ENCODE measurements around the gene CTNND2. TPM values are rescaled to one million over a fixed set of nuclear protein-coding genes. Genes with fewer than 3 reads are reported as not detected.

CTNND2 gene
- polyA plus RNA-seq, 1 of the 3 experiments (the other 2 are of a cell fraction): not detected

DNA sequence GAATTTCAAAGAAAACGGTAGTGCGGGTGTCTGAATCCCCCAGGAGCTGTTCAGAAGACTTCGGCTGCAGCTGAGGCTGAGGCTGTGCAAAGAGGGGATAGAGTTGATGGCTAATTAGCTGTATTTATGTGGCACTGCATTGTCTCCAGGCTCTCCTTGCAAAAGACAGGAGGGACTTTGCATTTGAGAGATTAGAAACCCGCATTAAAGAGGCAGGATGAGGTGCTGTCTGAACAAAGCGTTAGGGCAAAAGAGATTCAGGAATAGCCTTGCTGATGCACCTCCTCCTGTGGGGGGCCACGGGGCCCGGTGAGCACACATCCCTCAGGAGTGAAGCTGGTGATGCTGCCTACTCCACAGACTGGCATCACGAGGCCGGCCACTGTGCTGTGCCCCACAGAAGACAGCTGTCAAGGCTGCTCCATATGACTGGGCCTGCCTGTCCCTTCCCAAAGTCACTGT lies 799.6 kb downstream of the CTNND2 start:
- no peak for DNase-seq
- WGBS (ENCODE audit: low lambda C conversion rate): 47% methylated on average over 5 of the region's 9 CpGs

DNA sequence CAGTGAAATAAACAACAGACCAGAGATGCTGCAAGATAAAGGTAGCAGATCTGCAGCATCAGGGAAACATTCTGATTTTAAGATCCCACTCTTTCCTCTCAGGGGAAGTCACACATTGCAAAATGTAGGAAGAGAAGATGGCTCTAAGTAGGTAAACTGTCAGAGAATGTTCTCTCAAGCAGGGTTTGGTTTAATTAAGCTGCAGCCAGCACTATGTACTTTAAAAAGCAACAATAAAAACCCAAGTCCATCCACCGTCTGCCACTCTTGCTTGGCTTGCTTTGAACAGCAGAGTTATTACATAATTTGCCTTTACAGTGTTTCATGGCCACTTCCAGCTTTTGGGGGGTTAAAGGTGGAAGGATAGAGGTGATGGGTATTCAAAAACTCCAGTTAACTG lies 800.0 kb downstream of the CTNND2 start:
- H3K4me1 ChIP-seq (ENCODE audit: control insufficient read depth in 1 of 2, insufficient read depth in 2 of 2, low read depth in 1 of 2, low read length in 1 of 2): no peaks in the 10 kb centered on the region
- TF ChIP-seq MXI1 (IDR thresholded peaks at IDR 0.05; ENCODE audit: low read depth, low read length) (no peak), NFIC (IDR thresholded peaks at IDR 0.05; ENCODE audit: borderline replicate concordance) (no peak)
- TF ChIP-seq, protein P1, sequence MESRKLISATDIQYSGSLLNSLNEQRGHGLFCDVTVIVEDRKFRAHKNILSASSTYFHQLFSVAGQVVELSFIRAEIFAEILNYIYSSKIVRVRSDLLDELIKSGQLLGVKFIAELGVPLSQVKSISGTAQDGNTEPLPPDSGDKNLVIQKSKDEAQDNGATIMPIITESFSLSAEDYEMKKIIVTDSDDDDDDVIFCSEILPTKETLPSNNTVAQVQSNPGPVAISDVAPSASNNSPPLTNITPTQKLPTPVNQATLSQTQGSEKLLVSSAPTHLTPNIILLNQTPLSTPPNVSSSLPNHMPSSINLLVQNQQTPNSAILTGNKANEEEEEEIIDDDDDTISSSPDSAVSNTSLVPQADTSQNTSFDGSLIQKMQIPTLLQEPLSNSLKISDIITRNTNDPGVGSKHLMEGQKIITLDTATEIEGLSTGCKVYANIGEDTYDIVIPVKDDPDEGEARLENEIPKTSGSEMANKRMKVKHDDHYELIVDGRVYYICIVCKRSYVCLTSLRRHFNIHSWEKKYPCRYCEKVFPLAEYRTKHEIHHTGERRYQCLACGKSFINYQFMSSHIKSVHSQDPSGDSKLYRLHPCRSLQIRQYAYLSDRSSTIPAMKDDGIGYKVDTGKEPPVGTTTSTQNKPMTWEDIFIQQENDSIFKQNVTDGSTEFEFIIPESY (IDR thresholded peaks at IDR 0.05; ENCODE audit: borderline replicate concordance, low read depth): no peak
- TF ChIP-seq, protein P2, sequence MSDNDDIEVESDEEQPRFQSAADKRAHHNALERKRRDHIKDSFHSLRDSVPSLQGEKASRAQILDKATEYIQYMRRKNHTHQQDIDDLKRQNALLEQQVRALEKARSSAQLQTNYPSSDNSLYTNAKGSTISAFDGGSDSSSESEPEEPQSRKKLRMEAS (IDR thresholded peaks at IDR 0.05; ENCODE audit: low read depth): no peak
- H4K20me1 ChIP-seq (ENCODE audit: insufficient read depth): no peaks in the 10 kb centered on the region
- no peak overlapping the region for H3K27ac ChIP-seq (ENCODE audit: low read depth in 2 of 2, low read length in 1 of 2)
- ChIA-PET POLR2A (no interaction called here), CTCF (no interaction called here)
- H3K27me3 ChIP-seq (ENCODE audit: insufficient read depth): no peaks in the 10 kb centered on the region; the same call in 1 of the 2 replicates
- H3F3A ChIP-seq (replicated peaks; ENCODE audit: insufficient read depth): no peaks in the 10 kb centered on the region
- WGBS (ENCODE audit: low lambda C conversion rate): 18% methylated on average over 1 of the region's 1 CpG
- no peak overlapping the region for H3K9ac ChIP-seq
- no peaks in the 10 kb centered on the region for H3K9me3 ChIP-seq
- DNase-seq: no peak
- no peaks in the 10 kb centered on the region for H3K9me2 ChIP-seq
- no peaks in the 10 kb centered on the region for H3K79me2 ChIP-seq (ENCODE audit: insufficient read depth)
- H3K4me2 ChIP-seq: no peak overlapping the region
- H3K36me3 ChIP-seq (replicated peaks in 1 of 2; ENCODE audit: control insufficient read depth in 1 of 2, insufficient read depth in 2 of 2, low read length in 1 of 2): no peaks in the 10 kb centered on the region
- H3K4me3 ChIP-seq (ENCODE audit: low read depth in 2 of 2, low read length in 1 of 2): no peak overlapping the region
- H2AFZ ChIP-seq (ENCODE audit: low read depth): no peak overlapping the region

More for the DNA sequence above, 799.6 kb downstream of the CTNND2 start:
- TF ChIP-seq YY1 (IDR thresholded peaks at IDR 0.05; ENCODE audit: low read depth) (no peak), FOSL2 (IDR thresholded peaks at IDR 0.05; ENCODE audit: borderline replicate concordance, low read depth) (no peak)
- Histone ChIP-seq H2AFZ (ENCODE audit: low read depth) (no peak overlapping the region), H3K79me2 (ENCODE audit: insufficient read depth) (no peaks in the 10 kb centered on the region), H3K4me3 (ENCODE audit: low read depth in 2 of 2, low read length in 1 of 2) (no peak overlapping the region), H3K4me2 (no peak overlapping the region), H3K36me3 (replicated peaks in 1 of 2; ENCODE audit: control insufficient read depth in 1 of 2, insufficient read depth in 2 of 2, low read length in 1 of 2) (no peaks in the 10 kb centered on the region), H3F3A (replicated peaks; ENCODE audit: insufficient read depth) (no peaks in the 10 kb centered on the region), H3K27ac (ENCODE audit: low read depth in 2 of 2, low read length in 1 of 2) (no peak overlapping the region), H3K9me3 (no peaks in the 10 kb centered on the region), H3K27me3 (ENCODE audit: insufficient read depth) (no peaks in the 10 kb centered on the region; the same call in 1 of the 2 replicates), H3K9ac (no peak overlapping the region), H4K20me1 (ENCODE audit: insufficient read depth) (no peaks in the 10 kb centered on the region), H3K9me2 (no peaks in the 10 kb centered on the region), H3K4me1 (ENCODE audit: control insufficient read depth in 1 of 2, insufficient read depth in 2 of 2, low read depth in 1 of 2, low read length in 1 of 2) (no peaks in the 10 kb centered on the region)
- ChIA-PET POLR2A (no interaction called here), CTCF (no interaction called here)

DNA sequence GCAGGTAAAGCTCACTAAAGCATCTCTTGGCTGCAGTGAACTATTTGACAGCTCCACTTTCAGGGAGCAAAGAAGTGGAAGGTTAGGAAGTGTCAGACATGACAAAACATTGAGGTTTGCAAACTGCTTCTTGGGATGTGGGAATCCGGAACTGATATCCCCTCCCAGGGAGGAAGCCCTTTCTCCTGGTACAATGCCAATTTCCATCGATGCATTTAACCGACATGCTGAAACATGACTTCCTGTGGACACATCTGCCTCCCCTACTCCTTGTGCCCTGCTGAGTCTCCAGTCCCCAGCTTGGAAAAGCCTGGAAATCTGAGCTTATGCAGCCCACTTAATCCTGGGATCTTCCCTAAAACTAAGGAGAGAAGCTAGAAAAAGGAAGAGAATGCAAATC lies 820.1 kb downstream of the CTNND2 start:
- no peak overlapping the region for H3K27ac ChIP-seq (ENCODE audit: low read depth in 2 of 2, low read length in 1 of 2)
- WGBS (ENCODE audit: low lambda C conversion rate): 25% methylated on average over 3 of the region's 3 CpGs
- H3K4me3 ChIP-seq (ENCODE audit: low read depth in 2 of 2, low read length in 1 of 2): no peak overlapping the region
- no peak overlapping the region for H3K9ac ChIP-seq
- no peaks in the 10 kb centered on the region for H3K36me3 ChIP-seq (replicated peaks in 1 of 2; ENCODE audit: control insufficient read depth in 1 of 2, insufficient read depth in 2 of 2, low read length in 1 of 2)
- no peaks in the 10 kb centered on the region for H3K9me3 ChIP-seq
- ChIA-PET POLR2A (no interaction called here), CTCF (no interaction called here)
- no peak overlapping the region for H3K4me2 ChIP-seq
- H3F3A ChIP-seq (replicated peaks; ENCODE audit: insufficient read depth): no peaks in the 10 kb centered on the region
- no peak overlapping the region for H2AFZ ChIP-seq (ENCODE audit: low read depth)
- H4K20me1 ChIP-seq (ENCODE audit: insufficient read depth): no peaks in the 10 kb centered on the region
- H3K9me2 ChIP-seq: no peaks in the 10 kb centered on the region
- H3K27me3 ChIP-seq (ENCODE audit: insufficient read depth): no peaks in the 10 kb centered on the region
- DNase-seq: no peak
- H3K4me1 ChIP-seq (ENCODE audit: control insufficient read depth in 1 of 2, insufficient read depth in 2 of 2, low read depth in 1 of 2, low read length in 1 of 2): no peaks in the 10 kb centered on the region
- H3K79me2 ChIP-seq (ENCODE audit: insufficient read depth): no peaks in the 10 kb centered on the region
- no peak for TF ChIP-seq SIN3A (IDR thresholded peaks at IDR 0.05; ENCODE audit: borderline replicate concordance, low read depth, low read length)
- no peak for TF ChIP-seq NFIC (IDR thresholded peaks at IDR 0.05; ENCODE audit: borderline replicate concordance)
- TF ChIP-seq JUND (IDR thresholded peaks at IDR 0.05): no peak
- TF ChIP-seq FOXM1 (IDR thresholded peaks at IDR 0.05; ENCODE audit: low read depth): no peak
- TF ChIP-seq, protein P3, sequence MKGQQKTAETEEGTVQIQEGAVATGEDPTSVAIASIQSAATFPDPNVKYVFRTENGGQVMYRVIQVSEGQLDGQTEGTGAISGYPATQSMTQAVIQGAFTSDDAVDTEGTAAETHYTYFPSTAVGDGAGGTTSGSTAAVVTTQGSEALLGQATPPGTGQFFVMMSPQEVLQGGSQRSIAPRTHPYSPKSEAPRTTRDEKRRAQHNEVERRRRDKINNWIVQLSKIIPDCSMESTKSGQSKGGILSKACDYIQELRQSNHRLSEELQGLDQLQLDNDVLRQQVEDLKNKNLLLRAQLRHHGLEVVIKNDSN (IDR thresholded peaks at IDR 0.05; ENCODE audit: borderline replicate concordance, low read depth): no peak
- no peak for TF ChIP-seq GABPA (IDR thresholded peaks at IDR 0.05; ENCODE audit: low read depth)
- TF ChIP-seq, protein P2 (IDR thresholded peaks at IDR 0.05; ENCODE audit: low read depth): no peak
- TF ChIP-seq, protein P1 (IDR thresholded peaks at IDR 0.05; ENCODE audit: borderline replicate concordance, low read depth): no peak
- TF ChIP-seq, protein P4, sequence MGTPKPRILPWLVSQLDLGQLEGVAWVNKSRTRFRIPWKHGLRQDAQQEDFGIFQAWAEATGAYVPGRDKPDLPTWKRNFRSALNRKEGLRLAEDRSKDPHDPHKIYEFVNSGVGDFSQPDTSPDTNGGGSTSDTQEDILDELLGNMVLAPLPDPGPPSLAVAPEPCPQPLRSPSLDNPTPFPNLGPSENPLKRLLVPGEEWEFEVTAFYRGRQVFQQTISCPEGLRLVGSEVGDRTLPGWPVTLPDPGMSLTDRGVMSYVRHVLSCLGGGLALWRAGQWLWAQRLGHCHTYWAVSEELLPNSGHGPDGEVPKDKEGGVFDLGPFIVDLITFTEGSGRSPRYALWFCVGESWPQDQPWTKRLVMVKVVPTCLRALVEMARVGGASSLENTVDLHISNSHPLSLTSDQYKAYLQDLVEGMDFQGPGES (IDR thresholded peaks at IDR 0.05; ENCODE audit: low read depth, low read length): no peak

All from SK-N-SH (cell line).